ENCODE data around the gene PKP4.

PKP4 gene

GRCh38 chr2:158557752-158558151, 101.0 kb downstream of the PKP4 start:
- no peak overlapping the region for H3K4me3 ChIP-seq (ENCODE audit: low read depth, low read length)
- no peak for TF ChIP-seq POLR2A (IDR thresholded peaks at IDR 0.05; ENCODE audit: extremely low read depth, insufficient read length)
- no peak for TF ChIP-seq MAX (IDR thresholded peaks at IDR 0.05; ENCODE audit: low read depth, low read length)
- TF ChIP-seq CTCF (IDR thresholded peaks at IDR 0.05; ENCODE audit: low read depth, low read length): no peak
- no peak for TF ChIP-seq MYC (IDR thresholded peaks at IDR 0.05; ENCODE audit: low read depth, low read length)

GRCh38 chr2:158559252-158559651, 102.5 kb downstream of the PKP4 start:
- TF ChIP-seq MAX (IDR thresholded peaks at IDR 0.05; ENCODE audit: low read depth, low read length) (no peak), MYC (IDR thresholded peaks at IDR 0.05; ENCODE audit: low read depth, low read length) (no peak), POLR2A (IDR thresholded peaks at IDR 0.05; ENCODE audit: extremely low read depth, insufficient read length) (no peak), CTCF (IDR thresholded peaks at IDR 0.05; ENCODE audit: low read depth, low read length) (no peak)
- DNase-seq (ENCODE audit: low read depth): no peak
- H3K4me3 ChIP-seq (ENCODE audit: low read depth, low read length): no peak overlapping the region

More at GRCh38 chr2:158557752-158558151, 101.0 kb downstream of the PKP4 start:
- no peak for DNase-seq (ENCODE audit: low read depth)

- H3K4me3 ChIP-seq (ENCODE audit: low read depth, low read length): no peak overlapping the region
- TF ChIP-seq MYC (IDR thresholded peaks at IDR 0.05; ENCODE audit: low read depth, low read length) (no peak), POLR2A (IDR thresholded peaks at IDR 0.05; ENCODE audit: extremely low read depth, insufficient read length) (no peak), MAX (IDR thresholded peaks at IDR 0.05; ENCODE audit: low read depth, low read length) (no peak), CTCF (IDR thresholded peaks at IDR 0.05; ENCODE audit: low read depth, low read length) (no peak)
- DNase-seq (ENCODE audit: low read depth): no peak
These were observed 103.5 kb downstream of the PKP4 start for GRCh38 chr2:158560259-158560658.

DNA sequence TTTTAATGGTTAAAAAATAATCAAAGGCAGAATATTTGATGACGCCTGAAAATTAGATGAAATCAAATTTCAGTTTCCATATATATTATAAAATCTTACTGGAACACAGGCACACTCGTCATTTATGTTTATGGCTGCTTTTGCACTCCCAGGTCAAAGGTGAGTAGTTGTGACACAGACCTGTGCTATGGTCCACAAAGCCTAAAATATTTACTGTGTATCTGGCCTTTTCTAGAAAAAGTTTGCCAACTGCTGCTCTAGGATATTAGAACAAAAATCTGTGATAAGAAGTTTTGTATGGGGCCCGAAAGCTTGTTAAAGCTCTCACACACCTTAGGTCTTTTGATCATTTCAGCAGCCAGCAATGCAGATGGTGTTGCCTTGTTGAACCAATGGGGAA, 104.3 kb downstream of the PKP4 start:
- TF ChIP-seq POLR2A (IDR thresholded peaks at IDR 0.05; ENCODE audit: extremely low read depth, insufficient read length) (no peak), MYC (IDR thresholded peaks at IDR 0.05; ENCODE audit: low read depth, low read length) (no peak), MAX (IDR thresholded peaks at IDR 0.05; ENCODE audit: low read depth, low read length) (no peak), CTCF (IDR thresholded peaks at IDR 0.05; ENCODE audit: low read depth, low read length) (no peak)
- no peak for DNase-seq (ENCODE audit: low read depth)
- no peak overlapping the region for H3K4me3 ChIP-seq (ENCODE audit: low read depth, low read length)

DNA sequence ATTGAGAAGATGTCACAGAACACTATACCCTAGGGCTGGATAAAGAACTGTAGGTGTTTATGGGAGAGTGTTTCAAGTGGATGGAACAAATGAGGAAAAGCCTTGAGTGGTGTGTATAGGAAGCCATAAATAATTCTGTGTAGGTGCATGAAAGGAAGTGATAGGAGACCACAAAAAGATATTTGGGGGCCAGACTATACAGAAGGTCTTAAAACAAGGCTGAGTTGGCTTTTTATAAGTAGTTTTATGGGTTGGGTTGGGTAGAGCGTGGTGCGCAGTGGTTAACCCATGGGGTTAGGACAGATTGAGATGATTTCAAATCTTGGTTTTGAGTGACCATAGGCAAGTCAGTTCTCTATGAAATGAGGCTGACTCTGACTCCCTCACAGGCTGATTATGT, 110.5 kb downstream of the PKP4 start:
- no peak overlapping the region for H3K4me3 ChIP-seq (ENCODE audit: low read depth, low read length)
- TF ChIP-seq CTCF (IDR thresholded peaks at IDR 0.05; ENCODE audit: low read depth, low read length) (no peak), POLR2A (IDR thresholded peaks at IDR 0.05; ENCODE audit: extremely low read depth, insufficient read length) (no peak), MYC (IDR thresholded peaks at IDR 0.05; ENCODE audit: low read depth, low read length) (no peak), MAX (IDR thresholded peaks at IDR 0.05; ENCODE audit: low read depth, low read length) (no peak)
- no peak for DNase-seq (ENCODE audit: low read depth)

- no peak for DNase-seq (ENCODE audit: low read depth)
- no peak overlapping the region for H3K4me3 ChIP-seq (ENCODE audit: low read depth, low read length)
- TF ChIP-seq MYC (IDR thresholded peaks at IDR 0.05; ENCODE audit: low read depth, low read length) (no peak), MAX (IDR thresholded peaks at IDR 0.05; ENCODE audit: low read depth, low read length) (no peak), CTCF (IDR thresholded peaks at IDR 0.05; ENCODE audit: low read depth, low read length) (no peak), POLR2A (IDR thresholded peaks at IDR 0.05; ENCODE audit: extremely low read depth, insufficient read length) (no peak)
These were observed 112.5 kb downstream of the PKP4 start for GRCh38 chr2:158569284-158569683.
